ENCODE results near the gene LGALS3BP. TPM values are rescaled to one million over a fixed set of nuclear protein-coding genes. Genes with fewer than 3 reads are reported as not detected.
"Not testable (repeated sequence)": the region's sequence is repeated elsewhere in the genome, so short reads cannot be mapped to it uniquely, and the experiment has no call there.

LGALS3BP gene, protein sequence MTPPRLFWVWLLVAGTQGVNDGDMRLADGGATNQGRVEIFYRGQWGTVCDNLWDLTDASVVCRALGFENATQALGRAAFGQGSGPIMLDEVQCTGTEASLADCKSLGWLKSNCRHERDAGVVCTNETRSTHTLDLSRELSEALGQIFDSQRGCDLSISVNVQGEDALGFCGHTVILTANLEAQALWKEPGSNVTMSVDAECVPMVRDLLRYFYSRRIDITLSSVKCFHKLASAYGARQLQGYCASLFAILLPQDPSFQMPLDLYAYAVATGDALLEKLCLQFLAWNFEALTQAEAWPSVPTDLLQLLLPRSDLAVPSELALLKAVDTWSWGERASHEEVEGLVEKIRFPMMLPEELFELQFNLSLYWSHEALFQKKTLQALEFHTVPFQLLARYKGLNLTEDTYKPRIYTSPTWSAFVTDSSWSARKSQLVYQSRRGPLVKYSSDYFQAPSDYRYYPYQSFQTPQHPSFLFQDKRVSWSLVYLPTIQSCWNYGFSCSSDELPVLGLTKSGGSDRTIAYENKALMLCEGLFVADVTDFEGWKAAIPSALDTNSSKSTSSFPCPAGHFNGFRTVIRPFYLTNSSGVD
- polyA plus RNA-seq (2013, experiment 1 of 2; ENCODE audit: insufficient read length), result 148 TPM
- 142 TPM for polyA plus RNA-seq (2013, experiment 2 of 2; ENCODE audit: insufficient read length)

- peak; percentile 74 for DNase-seq
Observed at GRCh38 chr17:78979780-78980623, at the start of gene LGALS3BP. LGALS3BP (minus strand) TSS chr17:78979923; CDS start chr17:78977191, 2,732 bp downstream.

GRCh38 chr17:79028496-79029326 is 49.0 kb upstream of the LGALS3BP start:
- DNase-seq, result no peak

DNA sequence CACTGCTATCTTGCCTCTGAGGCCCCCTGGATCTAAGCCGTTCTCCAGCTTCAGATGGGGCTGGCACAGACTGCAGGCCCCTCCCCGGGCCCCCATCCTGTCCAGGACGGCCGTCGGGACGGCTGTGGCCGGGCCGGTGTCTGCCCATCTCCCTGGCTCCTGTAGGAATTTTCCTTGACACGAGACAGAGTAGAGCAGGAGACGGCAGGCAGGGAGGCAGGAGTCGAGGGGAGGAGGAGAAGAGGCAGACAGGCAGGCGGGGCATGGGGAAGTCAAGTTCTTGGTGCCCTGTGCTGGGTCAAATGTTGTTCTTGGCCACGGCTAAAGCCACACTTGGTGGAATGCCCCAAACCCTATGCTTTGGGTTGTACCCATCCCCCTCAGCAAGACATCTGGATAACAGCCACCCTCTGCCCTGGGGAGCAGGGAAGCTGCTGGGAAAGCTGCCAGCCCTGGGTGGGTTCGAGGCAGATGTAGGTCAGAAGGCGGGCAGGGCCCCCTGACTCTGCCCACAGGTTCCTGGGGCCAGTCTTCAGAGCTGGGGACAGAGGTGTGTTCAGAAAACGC is 48.3 kb upstream of the LGALS3BP start:
- peak; percentile 29 for DNase-seq

DNA sequence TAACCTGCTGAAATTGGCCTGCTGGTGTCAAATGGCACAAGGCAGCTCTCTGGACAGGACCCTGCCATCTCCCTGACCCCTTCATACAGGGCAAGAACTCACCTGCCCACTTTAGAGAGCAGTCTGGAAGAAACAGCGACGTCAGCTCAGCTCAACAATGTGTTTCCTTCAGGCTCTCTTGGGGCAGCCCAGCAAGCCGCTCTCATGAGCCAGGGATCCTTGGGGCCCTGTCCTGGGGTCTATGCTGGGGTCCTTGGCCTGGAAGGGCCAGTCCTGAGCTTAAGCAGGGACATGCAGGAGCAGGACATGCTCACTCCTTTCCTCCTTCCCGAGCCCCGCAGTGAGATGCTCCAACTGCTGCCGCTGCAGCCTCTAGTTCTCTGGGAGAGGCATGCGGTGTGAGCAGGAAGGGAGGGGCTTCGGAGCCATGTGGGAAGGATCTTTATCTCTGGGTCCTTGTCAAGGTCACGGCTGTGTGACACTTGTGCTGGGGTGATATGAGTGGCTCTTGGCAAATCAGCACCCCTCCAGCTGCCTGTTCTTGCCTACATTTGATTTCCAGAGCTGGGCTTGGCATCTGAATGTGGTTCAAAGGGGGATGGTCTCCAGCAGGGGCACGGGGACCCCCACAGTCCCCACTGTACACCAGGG is 47.7 kb upstream of the LGALS3BP start:
- DNase-seq, result no peak

DNA sequence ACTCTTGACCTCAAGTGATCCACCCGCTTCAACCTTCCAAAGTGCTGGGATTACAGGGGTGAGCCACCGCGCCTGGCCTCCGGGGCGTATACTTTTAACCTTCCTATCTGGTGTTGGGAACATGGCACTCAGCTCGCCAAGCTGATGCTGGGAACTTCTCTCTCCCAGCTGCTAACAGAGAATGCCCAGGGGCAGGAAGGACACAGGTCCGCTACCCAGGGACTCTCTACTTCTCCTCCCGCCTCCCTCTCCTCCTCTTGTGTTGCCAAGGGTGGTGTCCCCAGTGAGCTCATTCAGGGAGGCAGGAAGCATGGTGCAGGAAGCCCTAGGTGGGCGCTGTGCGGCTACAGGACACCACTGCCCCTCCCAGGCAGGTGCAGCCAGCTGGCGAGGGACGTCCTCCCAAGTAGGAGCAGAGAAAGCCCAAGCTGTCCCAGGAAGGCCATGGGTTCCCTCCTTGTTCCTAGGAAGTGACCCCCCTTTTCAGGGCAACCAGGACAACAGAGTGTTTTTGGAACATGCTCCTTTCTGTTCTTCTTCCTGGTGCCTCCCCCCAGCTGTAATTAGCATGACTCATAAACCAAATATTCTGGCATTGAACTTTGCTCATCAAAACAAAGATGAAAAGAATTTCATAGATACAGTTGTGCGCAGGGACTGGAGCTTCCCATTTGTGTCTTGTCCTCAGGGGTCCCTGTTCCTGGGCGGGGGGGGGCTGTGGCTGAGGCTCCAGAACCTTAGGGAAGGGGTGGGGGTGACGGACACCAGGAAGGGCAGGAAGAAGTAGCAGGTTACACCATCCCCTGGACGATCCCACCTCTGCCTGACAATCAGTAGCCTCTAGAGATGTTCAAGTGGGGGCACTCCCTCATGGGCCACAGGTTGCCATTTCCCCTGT is 46.9 kb upstream of the LGALS3BP start:
- peak; percentile 70 for DNase-seq

- DNase-seq, result no peak
Observed at GRCh38 chr17:79024901-79025737, 45.4 kb upstream of the LGALS3BP start.

DNA sequence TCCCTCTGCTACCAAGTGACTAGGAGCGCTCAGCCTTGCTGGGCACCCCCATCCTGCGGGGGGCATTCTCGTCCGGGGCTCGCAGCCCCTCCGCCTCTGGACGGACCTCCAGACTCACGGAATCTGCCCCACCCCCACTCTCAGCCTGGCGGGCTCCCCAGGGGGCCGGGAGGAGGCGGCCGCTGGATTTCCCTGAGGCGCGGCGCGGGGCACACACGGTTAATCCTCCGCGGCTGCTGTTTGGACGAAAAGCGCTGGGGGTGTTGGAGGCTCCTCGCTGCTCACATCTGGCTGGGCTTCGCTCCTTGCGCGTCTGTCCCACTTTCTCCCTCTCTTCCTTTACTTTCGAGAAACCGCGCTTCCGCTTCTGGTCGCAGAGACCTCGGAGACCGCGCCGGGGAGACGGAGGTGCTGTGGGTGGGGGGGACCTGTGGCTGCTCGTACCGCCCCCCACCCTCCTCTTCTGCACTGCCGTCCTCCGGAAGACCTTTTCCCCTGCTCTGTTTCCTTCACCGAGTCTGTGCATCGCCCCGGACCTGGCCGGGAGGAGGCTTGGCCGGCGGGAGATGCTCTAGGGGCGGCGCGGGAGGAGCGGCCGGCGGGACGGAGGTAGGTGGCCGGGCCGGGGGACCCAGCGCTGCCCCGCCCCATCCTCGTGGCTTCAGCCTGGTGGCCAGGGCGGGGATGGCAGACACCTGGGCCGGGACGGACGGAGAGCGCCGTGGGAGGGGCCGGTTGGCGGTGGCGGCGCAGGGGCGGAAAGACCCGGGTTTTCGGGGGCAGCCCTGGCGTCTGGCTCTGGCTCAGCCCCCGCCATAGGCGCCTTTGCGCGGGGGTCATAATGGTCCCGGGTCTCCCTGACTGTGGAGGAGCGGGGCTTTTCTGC is 44.4 kb upstream of the LGALS3BP start, which contains the start of gene C1QTNF1:
C1QTNF1 (plus strand) TSS at position 284 of the 886 bp plus-strand sequence. CDS start 19,800 bp downstream, outside the sequence.
- peak; percentile 30 for DNase-seq

DNA sequence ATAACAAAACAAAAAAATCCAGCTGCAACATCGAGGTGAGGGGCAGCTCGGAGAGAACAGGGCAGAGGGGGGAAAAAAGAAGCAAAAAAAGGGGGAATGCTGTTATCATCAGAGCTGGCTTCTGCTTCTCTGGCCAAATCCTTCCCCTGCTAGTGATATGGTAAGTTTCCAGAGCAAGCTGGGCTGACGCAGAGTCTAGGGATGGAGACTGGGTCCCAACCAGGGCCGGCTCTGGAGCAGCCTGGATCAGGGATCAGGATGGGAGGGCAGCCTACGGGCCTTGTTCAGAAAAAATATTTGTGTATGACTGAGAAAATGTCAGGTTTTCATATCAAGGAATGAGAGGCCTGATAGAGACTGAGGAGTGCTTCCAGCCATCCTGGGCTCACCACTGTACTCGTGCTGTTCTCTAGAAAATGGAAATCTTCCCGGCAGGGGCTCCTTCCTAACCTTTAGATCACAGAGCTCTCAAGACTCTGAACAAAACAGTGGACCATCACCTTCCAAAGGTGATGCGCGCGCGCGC is 43.5 kb upstream of the LGALS3BP start:
- DNase-seq, result no peak

GRCh38 chr17:79022507-79022991 is 42.8 kb upstream of the LGALS3BP start:
- no peak for DNase-seq

DNA sequence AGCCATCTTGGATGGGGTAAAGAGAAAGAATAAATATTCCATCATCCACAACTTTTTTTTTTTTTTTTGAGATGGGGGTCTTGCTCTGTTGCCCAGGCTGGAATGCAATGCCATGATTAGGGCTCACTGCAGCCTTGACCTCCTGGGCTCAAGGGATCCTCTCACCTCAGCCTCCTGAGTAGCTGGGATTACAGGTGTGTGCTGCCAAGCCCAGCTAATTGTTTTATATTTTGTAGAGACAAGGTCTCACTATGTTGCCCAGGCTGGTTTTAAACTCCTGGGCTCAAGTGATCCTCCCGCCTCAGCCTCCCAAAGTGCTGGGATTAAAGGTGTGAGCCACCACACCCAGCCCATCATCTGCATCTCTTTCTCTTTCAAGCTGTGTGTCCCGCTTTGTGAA is 42.2 kb upstream of the LGALS3BP start:
- DNase-seq, result not testable (repeated sequence)

DNA sequence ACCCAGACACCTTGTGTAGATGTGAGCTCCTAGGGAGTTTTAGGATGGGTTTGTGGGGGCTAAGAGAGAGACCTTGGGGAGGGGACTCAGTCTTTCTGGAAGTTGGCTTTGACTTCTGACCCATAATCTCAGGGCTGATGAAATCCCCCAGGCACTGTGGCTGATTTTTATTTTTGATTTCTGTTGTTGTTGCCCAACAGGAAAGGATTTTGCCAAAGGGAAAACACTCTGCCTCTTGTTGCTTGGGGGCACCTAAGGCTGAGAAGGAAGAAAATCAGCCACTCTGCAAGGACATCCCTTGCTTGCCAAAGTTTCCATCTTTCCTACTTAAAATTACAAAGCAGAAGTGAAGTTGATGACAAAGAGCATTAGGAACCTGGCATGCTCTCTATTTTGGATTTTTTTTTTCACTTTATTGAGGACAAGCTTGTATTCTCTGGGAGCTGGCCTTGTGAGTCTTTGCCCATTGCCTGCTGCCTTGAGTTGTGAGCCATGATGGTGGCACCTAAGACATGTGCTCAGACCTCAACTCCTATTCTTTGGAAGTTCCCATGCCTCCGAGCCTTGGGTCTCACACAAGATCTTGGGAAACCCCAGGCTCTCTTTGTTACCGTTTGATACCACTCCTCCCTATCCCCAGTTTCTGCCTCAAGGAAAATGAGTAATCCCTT is 41.0 kb upstream of the LGALS3BP start:
- no peak for DNase-seq

- peak; percentile 69 for DNase-seq
Observed at GRCh38 chr17:79019632-79020584, 40.2 kb upstream of the LGALS3BP start.

GRCh38 chr17:79019261-79019631 is 39.5 kb upstream of the LGALS3BP start:
- DNase-seq, result no peak

- DNase-seq, result no peak
Observed at GRCh38 chr17:79018370-79018695, 38.6 kb upstream of the LGALS3BP start.

GRCh38 chr17:79017546-79018369 is 38.0 kb upstream of the LGALS3BP start:
- DNase-seq, result no peak
